Subcutaneous abdominal adipose tissue (tissue), 5 donors: ENCODE measurements around the gene HPCAL1.
A peak's percentile ranks its signal among the peaks of the same experiment; 100 is the strongest.

Source experiments
- H3K27ac ChIP-seq: one replicate; pipeline ENCODE4 v1.7.0; 2013; ENCODE audit warnings: low read depth, mild to moderate bottlenecking, inconsistent platforms, low read length, moderate library complexity
- H3K27me3 ChIP-seq, 5 donors: one replicate each; pipeline ENCODE4 v1.7.0; 2013; ENCODE audit warnings: low read length in 5 of 5, inconsistent platforms in 1 of 5; ENCODE audit not compliant: control insufficient read depth in 5 of 5, insufficient read depth in 4 of 5
- H3K36me3 ChIP-seq, 5 donors: one replicate each; pipeline ENCODE4 v1.7.0; 2013; ENCODE audit warnings: low read length in 5 of 5; ENCODE audit not compliant: control insufficient read depth in 5 of 5, insufficient read depth in 5 of 5
- H3K4me1 ChIP-seq, 5 donors: one replicate each; pipeline ENCODE4 v1.7.0; 2013; ENCODE audit warnings: low read length in 5 of 5, mild to moderate bottlenecking in 3 of 5, moderate library complexity in 1 of 5; ENCODE audit not compliant: control insufficient read depth in 5 of 5, insufficient read depth in 5 of 5
- H3K4me3 ChIP-seq, 5 donors: one replicate each; pipeline ENCODE4 v1.7.0; 2013; ENCODE audit warnings: low read length in 5 of 5, low read depth in 1 of 5
- H3K9ac ChIP-seq, 5 donors: one replicate each; pipeline ENCODE4 v1.7.0; 2013; ENCODE audit warnings: low read length in 5 of 5, mild to moderate bottlenecking in 4 of 5, moderate library complexity in 3 of 5
- H3K9me3 ChIP-seq, 5 donors: one replicate each; pipeline ENCODE4 v1.7.0; 2013; ENCODE audit warnings: low read length in 5 of 5; ENCODE audit not compliant: control insufficient read depth in 5 of 5
- donor health status: healthy.
- donor health status: healthy.
- donor health status: healthy.
- donor health status: healthy.
- donor health status: healthy.

The HPCAL1 gene

DNA sequence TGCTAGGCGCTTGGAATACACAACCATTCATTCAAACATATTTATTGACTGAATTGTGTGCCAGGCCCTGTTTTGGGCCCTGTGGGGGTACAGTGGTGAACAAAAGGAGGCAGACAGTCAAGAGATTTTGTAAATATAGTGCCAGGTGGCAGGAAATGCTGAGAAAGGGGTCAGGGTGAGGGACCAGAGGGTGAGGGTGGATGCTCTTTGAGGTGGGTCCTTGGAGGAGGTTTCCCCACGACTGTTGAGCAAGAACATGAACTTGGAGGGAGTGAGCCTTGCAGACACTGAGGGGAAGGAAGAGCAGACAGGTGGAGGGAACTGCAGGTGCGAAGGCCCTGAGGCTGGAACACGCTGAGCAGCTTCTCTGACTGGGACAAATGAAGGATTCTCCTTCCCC lies 104.7 kb downstream of the HPCAL1 start:
- peak overlapping the region; percentile 33 for H3K27ac ChIP-seq
- H3K4me3 ChIP-seq: no peak overlapping the region
- H3K4me1 ChIP-seq: peaks cover 14 to 79% (median 65%) of the 10 kb centered on the region in 5 donors
- H3K9ac ChIP-seq: no peak overlapping the region
- peaks cover 0 to 5% (median 0%) of the 10 kb centered on the region in 5 donors for H3K27me3 ChIP-seq
- peaks cover 0 to 6% (median 0%) of the 10 kb centered on the region in 5 donors for H3K36me3 ChIP-seq
- H3K9me3 ChIP-seq: peaks cover 0 to 3% (median 0%) of the 10 kb centered on the region in 5 donors

GRCh38 chr2:10407841-10408648 lies 105.3 kb downstream of the HPCAL1 start:
- H3K27ac ChIP-seq: peak overlapping the region; percentile 33
- H3K4me3 ChIP-seq: peak overlapping the region in 1 of 5 donors; percentile 3
- H3K9me3 ChIP-seq: peaks cover 0 to 4% (median 0%) of the 10 kb centered on the region in 5 donors
- peaks cover 0 to 6% (median 0%) of the 10 kb centered on the region in 5 donors for H3K36me3 ChIP-seq
- H3K27me3 ChIP-seq: peaks cover 0 to 5% (median 0%) of the 10 kb centered on the region in 5 donors
- peaks cover 12 to 73% (median 60%) of the 10 kb centered on the region in 5 donors for H3K4me1 ChIP-seq
- H3K9ac ChIP-seq: peak overlapping the region in 1 of 5 donors; percentile 31

- H3K4me3 ChIP-seq: peak overlapping the region in 1 of 5 donors; percentile 16
- peaks cover 0 to 6% (median 0%) of the 10 kb centered on the region in 5 donors for H3K36me3 ChIP-seq
- no peak overlapping the region for H3K27ac ChIP-seq
- H3K27me3 ChIP-seq: peaks cover 0 to 5% (median 0%) of the 10 kb centered on the region in 5 donors
- H3K9ac ChIP-seq: peak overlapping the region in 1 of 5 donors; percentile 8
- peaks cover 0 to 4% (median 0%) of the 10 kb centered on the region in 5 donors for H3K9me3 ChIP-seq
- peaks cover 12 to 69% (median 56%) of the 10 kb centered on the region in 5 donors for H3K4me1 ChIP-seq
These were observed 106.2 kb downstream of the HPCAL1 start for GRCh38 chr2:10408649-10409579.

DNA sequence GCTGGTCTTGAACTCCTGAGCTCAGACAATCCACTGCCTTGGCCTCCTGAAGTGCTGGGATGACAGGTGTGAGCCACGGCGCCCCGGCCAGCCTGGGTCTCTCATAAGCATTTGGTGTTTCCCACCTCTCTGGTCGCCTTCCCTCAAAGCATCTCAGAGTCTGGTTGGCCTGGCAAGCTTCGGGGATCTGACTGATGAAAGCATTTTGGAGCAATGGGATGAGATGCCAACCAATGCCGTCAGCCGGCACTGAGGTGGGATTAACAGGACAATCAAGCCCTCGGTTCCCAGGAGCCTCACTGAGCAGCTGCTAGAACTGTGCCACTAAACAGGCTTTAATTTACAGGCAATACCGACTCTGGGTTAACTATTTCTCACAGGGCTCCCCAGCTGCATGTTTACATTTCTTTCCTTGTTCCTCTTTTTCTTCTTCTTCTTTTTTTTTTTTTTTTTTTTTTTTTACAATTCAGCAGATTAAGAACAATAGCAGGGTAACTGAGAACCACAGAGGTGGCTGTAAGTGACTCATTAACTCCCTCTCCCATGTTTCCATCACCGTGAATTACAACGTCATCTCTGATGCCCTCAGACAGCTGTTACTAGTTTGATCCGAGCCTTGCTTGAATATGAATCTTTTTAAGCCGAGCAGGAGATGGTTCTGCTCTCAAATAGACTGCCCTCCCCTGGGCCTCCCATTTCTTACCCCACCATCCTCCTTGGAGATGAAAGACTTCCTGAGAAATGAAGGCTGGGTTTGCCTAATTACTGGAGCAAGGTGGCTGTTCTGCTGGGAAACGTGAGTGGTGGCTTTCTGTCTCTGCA lies 107.5 kb downstream of the HPCAL1 start:
- Histone ChIP-seq H3K4me3 (no peak overlapping the region), H3K36me3 (peaks cover 0 to 4% (median 0%) of the 10 kb centered on the region in 5 donors), H3K27ac (no peak overlapping the region), H3K27me3 (peaks cover 0 to 8% (median 0%) of the 10 kb centered on the region in 5 donors), H3K9ac (no peak overlapping the region), H3K4me1 (peaks cover 12 to 62% (median 47%) of the 10 kb centered on the region in 5 donors), H3K9me3 (peaks cover 0 to 4% (median 0%) of the 10 kb centered on the region in 5 donors)

DNA sequence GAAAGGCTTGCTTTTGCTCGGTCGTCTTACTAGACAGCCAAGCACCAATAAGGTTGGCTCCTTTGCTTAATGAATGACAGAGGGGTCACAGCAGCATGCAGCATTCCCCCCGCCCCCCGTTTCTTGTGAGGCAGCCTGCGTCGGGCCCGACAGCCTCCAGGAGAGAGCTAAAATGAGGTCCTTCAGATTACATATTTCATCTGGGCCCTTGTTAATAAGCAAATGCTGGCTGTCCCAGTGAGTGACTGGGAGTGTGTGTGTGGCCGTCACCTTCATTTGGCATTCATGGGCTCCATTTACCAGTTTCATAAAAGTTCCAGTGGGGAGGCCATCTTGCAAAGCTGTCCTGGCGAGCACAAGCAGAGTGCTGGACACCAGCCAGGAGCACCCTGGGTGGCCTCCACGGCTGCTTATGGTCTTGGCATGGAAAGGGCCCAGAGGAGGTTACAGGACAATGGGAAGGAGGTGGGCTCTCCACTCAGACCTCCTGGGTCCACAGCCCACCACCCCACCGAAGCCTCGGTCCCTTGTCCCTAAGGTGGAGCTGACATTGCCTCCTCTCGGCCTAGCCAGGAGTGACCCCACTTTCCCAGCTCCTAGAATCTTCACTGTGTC lies 108.2 kb downstream of the HPCAL1 start:
- Histone ChIP-seq H3K27ac (no peak overlapping the region), H3K36me3 (peaks cover 0 to 4% (median 0%) of the 10 kb centered on the region in 5 donors), H3K4me1 (peaks cover 7 to 54% (median 40%) of the 10 kb centered on the region in 5 donors), H3K9ac (no peak overlapping the region), H3K27me3 (peaks cover 0 to 8% (median 0%) of the 10 kb centered on the region in 5 donors), H3K9me3 (peaks cover 0 to 4% (median 0%) of the 10 kb centered on the region in 5 donors), H3K4me3 (no peak overlapping the region)

- Histone ChIP-seq H3K27ac (no peak overlapping the region), H3K36me3 (peaks cover 0 to 4% (median 0%) of the 10 kb centered on the region in 5 donors), H3K9ac (no peak overlapping the region), H3K4me1 (peaks cover 4 to 48% (median 34%) of the 10 kb centered on the region in 5 donors), H3K4me3 (no peak overlapping the region), H3K9me3 (peaks cover 0 to 4% (median 0%) of the 10 kb centered on the region in 5 donors), H3K27me3 (peaks cover 0 to 8% (median 0%) of the 10 kb centered on the region in 5 donors)
These were observed 108.9 kb downstream of the HPCAL1 start for GRCh38 chr2:10411557-10411956.

DNA sequence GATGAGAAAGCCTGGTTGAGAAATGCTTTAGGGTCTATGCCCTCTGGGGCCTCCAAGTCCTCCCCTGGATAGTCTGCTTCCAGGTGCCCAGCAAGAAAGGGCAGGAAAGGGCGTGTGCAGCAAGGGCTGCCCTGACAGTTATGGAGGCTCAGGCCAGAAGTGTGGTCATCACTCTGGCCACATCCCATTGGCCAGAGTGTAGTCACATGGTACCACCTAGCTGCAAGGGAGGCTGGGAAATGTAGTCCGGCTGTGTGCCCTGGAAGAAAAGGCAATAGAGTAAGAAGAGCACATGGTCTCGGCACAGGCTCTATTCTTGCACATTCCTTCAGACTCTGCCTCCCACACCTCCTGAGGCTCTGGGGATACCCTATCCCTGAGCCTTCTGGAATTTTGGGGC lies 109.7 kb downstream of the HPCAL1 start:
- Histone ChIP-seq H3K4me3 (no peak overlapping the region), H3K9me3 (peaks cover 0 to 4% (median 0%) of the 10 kb centered on the region in 5 donors), H3K4me1 (peaks cover 3 to 40% (median 26%) of the 10 kb centered on the region in 5 donors), H3K9ac (no peak overlapping the region), H3K27me3 (peaks cover 0 to 8% (median 0%) of the 10 kb centered on the region in 5 donors), H3K27ac (no peak overlapping the region), H3K36me3 (peaks cover 0 to 4% (median 0%) of the 10 kb centered on the region in 5 donors)

- Histone ChIP-seq H3K36me3 (peaks cover 0 to 4% (median 0%) of the 10 kb centered on the region in 5 donors), H3K9ac (no peak overlapping the region), H3K4me1 (peaks cover 0 to 29% (median 15%) of the 10 kb centered on the region in 5 donors), H3K27ac (no peak overlapping the region), H3K27me3 (peaks cover 0 to 8% (median 0%) of the 10 kb centered on the region in 5 donors), H3K9me3 (peaks cover 0 to 4% (median 0%) of the 10 kb centered on the region in 5 donors), H3K4me3 (no peak overlapping the region)
These were observed 110.8 kb downstream of the HPCAL1 start for GRCh38 chr2:10413503-10413902.
